ENCODE data around the gene PLEKHA6.
A peak's percentile ranks its signal among the peaks of the same experiment; 100 is the strongest.

PLEKHA6 gene, protein sequence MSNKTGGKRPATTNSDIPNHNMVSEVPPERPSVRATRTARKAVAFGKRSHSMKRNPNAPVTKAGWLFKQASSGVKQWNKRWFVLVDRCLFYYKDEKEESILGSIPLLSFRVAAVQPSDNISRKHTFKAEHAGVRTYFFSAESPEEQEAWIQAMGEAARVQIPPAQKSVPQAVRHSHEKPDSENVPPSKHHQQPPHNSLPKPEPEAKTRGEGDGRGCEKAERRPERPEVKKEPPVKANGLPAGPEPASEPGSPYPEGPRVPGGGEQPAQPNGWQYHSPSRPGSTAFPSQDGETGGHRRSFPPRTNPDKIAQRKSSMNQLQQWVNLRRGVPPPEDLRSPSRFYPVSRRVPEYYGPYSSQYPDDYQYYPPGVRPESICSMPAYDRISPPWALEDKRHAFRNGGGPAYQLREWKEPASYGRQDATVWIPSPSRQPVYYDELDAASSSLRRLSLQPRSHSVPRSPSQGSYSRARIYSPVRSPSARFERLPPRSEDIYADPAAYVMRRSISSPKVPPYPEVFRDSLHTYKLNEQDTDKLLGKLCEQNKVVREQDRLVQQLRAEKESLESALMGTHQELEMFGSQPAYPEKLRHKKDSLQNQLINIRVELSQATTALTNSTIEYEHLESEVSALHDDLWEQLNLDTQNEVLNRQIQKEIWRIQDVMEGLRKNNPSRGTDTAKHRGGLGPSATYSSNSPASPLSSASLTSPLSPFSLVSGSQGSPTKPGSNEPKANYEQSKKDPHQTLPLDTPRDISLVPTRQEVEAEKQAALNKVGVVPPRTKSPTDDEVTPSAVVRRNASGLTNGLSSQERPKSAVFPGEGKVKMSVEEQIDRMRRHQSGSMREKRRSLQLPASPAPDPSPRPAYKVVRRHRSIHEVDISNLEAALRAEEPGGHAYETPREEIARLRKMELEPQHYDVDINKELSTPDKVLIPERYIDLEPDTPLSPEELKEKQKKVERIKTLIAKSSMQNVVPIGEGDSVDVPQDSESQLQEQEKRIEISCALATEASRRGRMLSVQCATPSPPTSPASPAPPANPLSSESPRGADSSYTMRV

DNA sequence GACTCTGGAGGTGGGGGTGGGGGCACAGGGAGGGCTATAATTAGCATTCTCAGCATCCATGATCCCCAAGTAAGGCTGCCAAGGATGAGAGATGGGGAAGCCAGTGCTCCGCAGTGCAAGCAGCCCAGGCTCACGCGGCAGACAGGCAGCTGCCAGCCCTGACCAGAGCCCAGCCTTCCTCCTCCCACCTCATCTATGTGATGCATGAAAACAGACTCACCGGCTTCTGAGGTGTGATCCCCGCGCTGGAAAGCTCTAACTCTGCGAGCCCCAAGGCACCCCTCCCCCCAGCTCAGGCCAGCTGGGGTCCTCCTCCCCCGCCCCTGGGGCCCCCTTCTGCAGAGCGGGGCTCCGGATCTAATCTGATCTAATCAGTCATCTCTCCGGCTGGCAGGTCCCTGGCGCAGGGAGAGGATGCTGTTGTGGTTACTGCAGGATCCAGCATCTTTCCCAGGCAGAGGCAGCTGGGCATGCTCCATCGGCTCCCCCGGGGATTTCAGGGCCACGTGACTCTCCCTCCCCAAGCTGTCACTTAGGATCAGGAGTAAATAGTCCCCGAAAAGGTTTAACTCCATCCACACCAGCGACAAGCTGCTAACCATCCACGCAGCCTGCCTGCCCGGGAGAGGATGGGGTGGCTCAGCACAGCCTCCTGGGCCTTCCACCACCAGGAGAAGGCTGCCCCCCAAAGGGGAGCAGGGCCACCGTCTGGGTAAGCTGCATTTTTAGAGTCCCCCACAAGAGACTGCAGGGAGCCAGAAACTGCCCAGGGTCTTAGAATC lies at the start of gene PLEKHA6:
TSS of gene PLEKHA6 (minus strand) at position 456 of the 782 bp plus-strand sequence. CDS start 86,202 bp downstream, outside the sequence.
- Histone ChIP-seq H3K27ac (ENCODE audit: low read depth, low read length) (no peak within 1 kb of the TSS), H3K27me3 (ENCODE audit: control insufficient read depth, insufficient read depth, low read length) (peaks cover 20% of the 10 kb centered on the region), H3K9ac (ENCODE audit: low read depth, low read length) (no peak within 1 kb of the TSS), H3K9me3 (ENCODE audit: control insufficient read depth, insufficient read depth, low read length) (no peaks in the 10 kb centered on the region), H3K4me3 (ENCODE audit: low read depth, low read length) (0 out of 2 replicates have a peak within 1 kb of the TSS, but pooled peaks have one; percentile 14), H3K36me3 (ENCODE audit: control insufficient read depth, insufficient read depth, low read length) (no peaks in the 10 kb centered on the region), H3K4me1 (ENCODE audit: control insufficient read depth, insufficient read depth, low read length) (peaks cover 20% of the 10 kb centered on the region)

DNA sequence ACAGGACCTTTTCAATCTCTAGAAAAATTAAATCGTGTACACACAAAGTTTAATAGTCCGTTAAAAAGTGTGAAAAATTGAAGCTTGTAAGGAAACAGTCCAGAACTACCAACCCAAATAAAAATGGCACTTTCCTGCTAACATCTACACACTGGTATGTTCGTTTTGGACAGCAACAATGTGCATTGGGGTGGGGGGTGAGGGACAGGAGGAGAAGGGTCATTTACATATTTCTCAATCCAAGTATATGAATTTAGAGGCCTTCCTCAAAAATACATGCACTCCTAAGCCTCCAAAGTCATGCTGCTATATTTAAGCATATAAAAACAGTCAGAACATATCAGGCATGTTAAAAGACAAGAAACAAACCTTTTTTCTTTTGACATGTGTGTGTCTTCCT lies 49.4 kb upstream of the PLEKHA6 start:
- Histone ChIP-seq H3K36me3 (ENCODE audit: control insufficient read depth, insufficient read depth, low read length) (peaks cover 32% of the 10 kb centered on the region), H3K9me3 (ENCODE audit: control insufficient read depth, insufficient read depth, low read length) (no peaks in the 10 kb centered on the region), H3K9ac (ENCODE audit: low read depth, low read length) (peak overlapping the region; percentile 93), H3K4me3 (ENCODE audit: low read depth, low read length) (peak overlapping the region; percentile 95), H3K27me3 (ENCODE audit: control insufficient read depth, insufficient read depth, low read length) (no peaks in the 10 kb centered on the region), H3K27ac (ENCODE audit: low read depth, low read length) (no peak overlapping the region), H3K4me1 (ENCODE audit: control insufficient read depth, insufficient read depth, low read length) (peaks cover 4% of the 10 kb centered on the region; the same call in 1 of the 2 replicates)

DNA sequence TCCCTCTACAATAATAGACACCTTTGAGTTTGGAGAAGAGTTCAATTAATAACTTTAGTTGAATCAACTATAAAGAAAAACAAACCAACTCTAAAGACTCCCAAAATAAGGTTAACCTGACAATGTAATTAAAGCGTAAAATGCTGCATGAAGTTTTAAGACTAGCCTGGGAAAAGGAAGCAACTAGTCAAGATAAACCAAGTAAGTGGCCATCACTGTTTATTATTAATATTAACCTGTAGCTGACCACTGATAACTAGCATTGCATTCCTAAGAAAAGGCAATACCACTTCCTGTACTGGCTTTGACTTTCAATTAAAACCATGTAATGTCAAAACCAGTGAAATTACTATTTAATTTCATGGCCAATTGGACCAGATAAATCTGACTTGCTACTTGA lies 48.9 kb upstream of the PLEKHA6 start:
- Histone ChIP-seq H3K27ac (ENCODE audit: low read depth, low read length) (no peak overlapping the region), H3K4me1 (ENCODE audit: control insufficient read depth, insufficient read depth, low read length) (peaks cover 4% of the 10 kb centered on the region; the same call in 1 of the 2 replicates), H3K9ac (ENCODE audit: low read depth, low read length) (peak overlapping the region; percentile 50; the same call in 1 of the 2 replicates), H3K36me3 (ENCODE audit: control insufficient read depth, insufficient read depth, low read length) (peaks cover 38% of the 10 kb centered on the region), H3K9me3 (ENCODE audit: control insufficient read depth, insufficient read depth, low read length) (no peaks in the 10 kb centered on the region), H3K27me3 (ENCODE audit: control insufficient read depth, insufficient read depth, low read length) (no peaks in the 10 kb centered on the region), H3K4me3 (ENCODE audit: low read depth, low read length) (peak overlapping the region; percentile 95)

DNA sequence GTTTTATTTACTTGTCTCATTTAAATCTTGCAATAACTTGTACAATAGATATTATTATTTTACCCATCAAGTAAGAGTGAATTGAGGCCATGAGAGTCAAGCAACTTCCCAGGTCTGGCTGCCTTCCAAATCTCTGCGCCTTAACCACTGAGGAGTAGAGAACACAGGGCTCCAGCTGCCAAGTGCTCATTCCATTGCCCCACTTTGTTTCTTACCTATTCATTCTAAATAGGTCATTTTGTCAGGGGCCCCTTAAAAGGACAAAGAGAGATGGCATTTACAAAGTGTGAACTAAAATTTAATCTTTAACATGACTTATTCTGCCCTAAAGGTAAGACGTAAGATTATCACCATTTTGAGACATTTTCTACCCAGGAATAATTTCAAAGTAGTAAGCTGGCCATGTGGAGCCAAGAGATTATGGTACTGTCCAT lies 48.4 kb upstream of the PLEKHA6 start:
- peaks cover 4% of the 10 kb centered on the region; the same call in 1 of the 2 replicates for H3K4me1 ChIP-seq (ENCODE audit: control insufficient read depth, insufficient read depth, low read length)
- H3K27ac ChIP-seq (ENCODE audit: low read depth, low read length) = no peak overlapping the region
- H3K36me3 ChIP-seq (ENCODE audit: control insufficient read depth, insufficient read depth, low read length) = peaks cover 43% of the 10 kb centered on the region
- H3K27me3 ChIP-seq (ENCODE audit: control insufficient read depth, insufficient read depth, low read length) = no peaks in the 10 kb centered on the region
- no peaks in the 10 kb centered on the region for H3K9me3 ChIP-seq (ENCODE audit: control insufficient read depth, insufficient read depth, low read length)
- peak overlapping the region; percentile 95 for H3K4me3 ChIP-seq (ENCODE audit: low read depth, low read length)
- H3K9ac ChIP-seq (ENCODE audit: low read depth, low read length) = 0 out of 2 replicates have a peak overlapping the region, but pooled peaks have one; percentile 16

DNA sequence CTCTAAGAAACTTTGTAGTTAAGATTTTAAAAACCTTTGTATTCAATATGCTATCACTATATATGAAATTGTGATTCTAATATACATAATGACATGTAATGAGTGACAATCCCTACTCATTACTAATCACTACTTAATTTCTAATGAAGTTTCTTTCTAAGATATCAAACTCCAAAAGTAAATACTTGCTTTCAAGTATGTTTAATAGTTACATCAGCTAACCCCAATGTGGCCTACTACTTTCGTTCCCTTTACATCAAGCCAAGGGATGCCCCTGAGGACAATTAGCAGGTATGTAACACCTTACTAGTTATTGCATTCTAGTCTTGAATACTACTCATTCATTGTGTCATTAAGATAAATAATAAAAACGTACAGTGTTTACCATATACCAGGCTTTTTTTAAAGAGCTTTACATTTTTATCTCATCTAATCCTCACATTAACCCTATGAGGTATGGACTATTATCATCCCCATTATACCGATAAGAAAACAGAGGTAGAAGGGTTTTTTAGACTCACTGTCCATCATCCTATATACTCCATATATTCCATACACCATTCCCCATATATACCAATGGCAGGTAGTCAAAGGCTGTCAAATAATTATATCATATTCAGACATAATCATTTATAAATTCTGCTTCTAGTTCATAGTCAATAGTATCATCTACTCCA lies 47.7 kb upstream of the PLEKHA6 start:
- Histone ChIP-seq H3K4me3 (ENCODE audit: low read depth, low read length) (peak overlapping the region; percentile 95), H3K27ac (ENCODE audit: low read depth, low read length) (no peak overlapping the region), H3K36me3 (ENCODE audit: control insufficient read depth, insufficient read depth, low read length) (peaks cover 47% of the 10 kb centered on the region), H3K9me3 (ENCODE audit: control insufficient read depth, insufficient read depth, low read length) (no peaks in the 10 kb centered on the region), H3K27me3 (ENCODE audit: control insufficient read depth, insufficient read depth, low read length) (no peaks in the 10 kb centered on the region), H3K9ac (ENCODE audit: low read depth, low read length) (peak overlapping the region; percentile 16; the same call in 1 of the 2 replicates), H3K4me1 (ENCODE audit: control insufficient read depth, insufficient read depth, low read length) (peaks cover 4% of the 10 kb centered on the region; the same call in 1 of the 2 replicates)

DNA sequence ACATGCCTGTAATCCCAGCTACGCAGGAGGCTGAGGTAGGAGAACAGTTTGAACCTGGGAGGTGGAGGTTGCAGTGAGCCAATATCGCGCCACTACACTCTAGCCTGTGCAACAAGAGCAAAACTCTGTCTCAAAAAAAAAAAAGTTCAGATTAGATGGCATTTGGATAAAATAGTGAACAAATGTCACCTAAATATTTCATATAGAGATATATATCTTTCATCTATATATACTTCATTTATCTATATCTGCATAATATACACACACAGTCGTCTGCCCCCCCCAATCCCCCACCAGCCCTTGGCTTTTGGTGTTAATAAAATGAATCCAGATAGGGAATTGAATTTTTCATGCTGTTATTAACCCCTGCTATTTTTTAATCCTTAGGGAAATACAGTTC lies 46.9 kb upstream of the PLEKHA6 start:
- H3K4me3 ChIP-seq (ENCODE audit: low read depth, low read length) = peak overlapping the region; percentile 95
- no peak overlapping the region for H3K9ac ChIP-seq (ENCODE audit: low read depth, low read length)
- H3K27me3 ChIP-seq (ENCODE audit: control insufficient read depth, insufficient read depth, low read length) = no peaks in the 10 kb centered on the region
- H3K4me1 ChIP-seq (ENCODE audit: control insufficient read depth, insufficient read depth, low read length) = no peaks in the 10 kb centered on the region
- H3K9me3 ChIP-seq (ENCODE audit: control insufficient read depth, insufficient read depth, low read length) = no peaks in the 10 kb centered on the region
- H3K36me3 ChIP-seq (ENCODE audit: control insufficient read depth, insufficient read depth, low read length) = peaks cover 50% of the 10 kb centered on the region
- H3K27ac ChIP-seq (ENCODE audit: low read depth, low read length) = no peak overlapping the region

DNA sequence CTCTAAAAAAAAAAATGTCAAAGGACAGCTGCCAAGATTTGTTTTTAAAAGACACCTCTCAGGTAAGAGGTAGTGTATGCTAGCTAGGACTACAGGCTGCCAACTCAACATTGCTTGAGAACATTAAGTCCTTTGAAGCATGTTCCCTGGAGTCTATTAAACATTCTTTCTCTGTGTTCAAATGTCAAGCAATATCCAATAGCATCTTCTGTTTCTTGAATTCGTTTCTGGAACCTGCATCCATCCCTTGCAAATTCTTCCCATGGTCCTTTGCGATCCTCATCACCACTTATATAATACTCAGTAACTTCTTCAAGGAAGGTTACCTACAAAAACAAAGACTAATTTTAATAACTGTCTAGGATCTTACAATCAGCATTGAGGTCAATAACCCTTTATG lies 46.3 kb upstream of the PLEKHA6 start:
- Histone ChIP-seq H3K9me3 (ENCODE audit: control insufficient read depth, insufficient read depth, low read length) (no peaks in the 10 kb centered on the region), H3K4me3 (ENCODE audit: low read depth, low read length) (0 out of 2 replicates have a peak overlapping the region, but pooled peaks have one; percentile 3), H3K27ac (ENCODE audit: low read depth, low read length) (no peak overlapping the region), H3K9ac (ENCODE audit: low read depth, low read length) (no peak overlapping the region), H3K4me1 (ENCODE audit: control insufficient read depth, insufficient read depth, low read length) (no peaks in the 10 kb centered on the region), H3K27me3 (ENCODE audit: control insufficient read depth, insufficient read depth, low read length) (no peaks in the 10 kb centered on the region), H3K36me3 (ENCODE audit: control insufficient read depth, insufficient read depth, low read length) (peaks cover 56% of the 10 kb centered on the region)

DNA sequence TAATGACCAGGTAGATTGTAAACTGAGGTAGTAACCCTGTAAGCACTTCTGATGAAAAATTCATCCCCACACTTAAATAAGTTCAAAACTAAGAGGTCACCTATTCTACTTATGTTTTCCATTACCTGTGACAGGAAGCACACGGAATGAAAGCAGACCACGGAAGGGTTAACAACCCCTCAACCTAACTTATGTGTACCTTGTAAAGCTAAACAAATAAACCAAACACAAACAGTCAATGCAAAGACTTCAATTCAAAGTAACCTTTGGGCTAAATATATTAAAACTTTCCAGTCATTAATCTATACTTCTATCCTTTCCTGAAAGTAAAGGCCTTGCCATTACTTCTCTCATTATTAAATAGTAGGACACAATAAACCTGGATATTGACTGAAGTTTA lies 44.9 kb upstream of the PLEKHA6 start:
- no peak overlapping the region for H3K9ac ChIP-seq (ENCODE audit: low read depth, low read length)
- no peaks in the 10 kb centered on the region for H3K9me3 ChIP-seq (ENCODE audit: control insufficient read depth, insufficient read depth, low read length)
- no peaks in the 10 kb centered on the region for H3K4me1 ChIP-seq (ENCODE audit: control insufficient read depth, insufficient read depth, low read length)
- H3K27ac ChIP-seq (ENCODE audit: low read depth, low read length) = no peak overlapping the region
- no peak overlapping the region for H3K4me3 ChIP-seq (ENCODE audit: low read depth, low read length)
- H3K27me3 ChIP-seq (ENCODE audit: control insufficient read depth, insufficient read depth, low read length) = no peaks in the 10 kb centered on the region
- H3K36me3 ChIP-seq (ENCODE audit: control insufficient read depth, insufficient read depth, low read length) = peaks cover 69% of the 10 kb centered on the region

DNA sequence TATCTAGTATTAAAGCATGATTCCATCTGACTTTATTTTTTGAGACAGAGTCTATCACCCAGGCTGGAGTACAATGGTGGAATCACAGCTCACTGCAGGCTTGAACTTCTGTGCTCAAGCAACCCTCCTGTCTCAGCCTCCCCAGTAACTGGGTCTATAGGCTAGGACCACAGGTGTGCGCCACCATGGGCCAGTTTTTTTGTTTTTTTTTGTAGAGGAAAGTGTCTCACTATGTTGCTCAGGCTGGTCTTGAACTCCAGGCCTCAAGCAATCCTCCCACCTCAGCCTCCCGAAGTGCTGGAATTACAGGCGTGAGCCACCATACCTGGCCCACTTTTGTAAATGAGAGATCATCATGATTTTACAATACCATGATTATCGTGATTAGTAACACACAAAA lies 42.7 kb upstream of the PLEKHA6 start:
- no peak overlapping the region for H3K27ac ChIP-seq (ENCODE audit: low read depth, low read length)
- H3K4me3 ChIP-seq (ENCODE audit: low read depth, low read length) = no peak overlapping the region
- H3K4me1 ChIP-seq (ENCODE audit: control insufficient read depth, insufficient read depth, low read length) = no peaks in the 10 kb centered on the region
- no peaks in the 10 kb centered on the region for H3K27me3 ChIP-seq (ENCODE audit: control insufficient read depth, insufficient read depth, low read length)
- H3K36me3 ChIP-seq (ENCODE audit: control insufficient read depth, insufficient read depth, low read length) = peaks cover 74% of the 10 kb centered on the region
- no peak overlapping the region for H3K9ac ChIP-seq (ENCODE audit: low read depth, low read length)
- no peaks in the 10 kb centered on the region for H3K9me3 ChIP-seq (ENCODE audit: control insufficient read depth, insufficient read depth, low read length)

DNA sequence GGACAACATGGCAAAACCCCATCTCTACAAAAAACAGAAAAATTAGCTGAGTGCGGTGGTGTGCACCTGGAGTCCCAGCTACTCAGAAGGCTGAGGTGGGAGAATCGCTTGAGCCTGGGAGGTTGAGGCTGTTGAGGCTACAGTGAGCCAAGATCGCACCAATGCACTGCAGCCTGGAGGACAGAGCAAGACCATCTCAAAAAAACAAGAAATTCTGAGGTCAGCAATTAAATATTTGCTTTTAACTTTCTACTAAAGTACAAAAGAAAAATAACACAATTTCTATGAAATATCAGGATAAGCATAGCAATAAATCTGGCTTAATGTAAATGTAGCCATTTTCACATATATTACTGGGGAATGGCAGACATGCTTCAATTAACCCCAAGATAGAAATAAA lies 42.0 kb upstream of the PLEKHA6 start:
- H3K36me3 ChIP-seq (ENCODE audit: control insufficient read depth, insufficient read depth, low read length) = peaks cover 73% of the 10 kb centered on the region
- no peak overlapping the region for H3K4me3 ChIP-seq (ENCODE audit: low read depth, low read length)
- no peaks in the 10 kb centered on the region for H3K9me3 ChIP-seq (ENCODE audit: control insufficient read depth, insufficient read depth, low read length)
- no peak overlapping the region for H3K27ac ChIP-seq (ENCODE audit: low read depth, low read length)
- no peaks in the 10 kb centered on the region for H3K27me3 ChIP-seq (ENCODE audit: control insufficient read depth, insufficient read depth, low read length)
- no peaks in the 10 kb centered on the region for H3K4me1 ChIP-seq (ENCODE audit: control insufficient read depth, insufficient read depth, low read length)
- H3K9ac ChIP-seq (ENCODE audit: low read depth, low read length) = no peak overlapping the region
